Measurements from ENCODE around the gene RAB15.

Gene RAB15

DNA sequence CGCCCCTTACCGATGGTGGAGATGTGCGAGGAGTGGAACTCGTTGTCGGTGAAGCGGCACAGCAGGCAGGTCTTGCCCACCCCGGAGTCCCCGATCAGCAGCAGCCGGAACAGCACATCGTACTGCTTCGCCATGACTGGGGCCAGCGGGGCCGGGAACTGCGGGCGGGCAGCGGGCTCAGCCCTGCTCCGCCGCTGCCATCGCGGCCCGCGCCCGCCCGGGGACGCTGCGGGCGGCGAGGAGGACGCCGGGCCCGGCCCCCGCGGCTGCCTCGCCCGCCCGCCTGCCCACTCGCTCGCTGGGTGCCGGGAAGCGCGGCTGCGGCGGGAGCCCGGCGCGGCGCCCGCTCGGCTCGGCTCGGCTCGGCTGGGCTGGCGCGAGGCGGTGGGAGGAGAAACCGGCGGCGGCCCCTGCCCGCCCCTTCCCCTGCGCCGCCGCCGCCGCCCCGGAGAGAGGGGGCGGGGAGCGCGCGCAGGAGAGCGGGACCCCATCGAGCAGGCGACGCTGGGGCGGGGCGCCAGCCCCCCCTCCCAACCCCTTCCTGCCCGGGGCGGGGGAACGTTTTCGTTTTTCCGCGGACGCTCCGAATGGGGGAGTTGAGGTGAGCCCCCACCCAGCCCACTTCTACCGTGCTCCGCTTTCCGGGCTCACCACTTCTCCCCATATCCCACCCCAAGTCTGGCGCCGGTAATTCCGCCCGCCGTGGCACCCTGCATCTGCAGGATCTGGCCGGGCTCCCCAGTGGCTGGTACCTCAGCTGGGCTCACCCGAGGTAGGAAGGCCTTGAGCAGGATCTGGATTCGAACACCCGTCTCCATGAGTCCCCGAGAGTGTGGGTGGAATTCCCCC, at the start of gene RAB15:
RAB15 (minus strand) TSS at position 394 of the 849 bp plus-strand sequence; CDS start at position 134, 260 bp downstream.
- peak; percentile 11 for DNase-seq (ENCODE audit: low read depth)

DNA sequence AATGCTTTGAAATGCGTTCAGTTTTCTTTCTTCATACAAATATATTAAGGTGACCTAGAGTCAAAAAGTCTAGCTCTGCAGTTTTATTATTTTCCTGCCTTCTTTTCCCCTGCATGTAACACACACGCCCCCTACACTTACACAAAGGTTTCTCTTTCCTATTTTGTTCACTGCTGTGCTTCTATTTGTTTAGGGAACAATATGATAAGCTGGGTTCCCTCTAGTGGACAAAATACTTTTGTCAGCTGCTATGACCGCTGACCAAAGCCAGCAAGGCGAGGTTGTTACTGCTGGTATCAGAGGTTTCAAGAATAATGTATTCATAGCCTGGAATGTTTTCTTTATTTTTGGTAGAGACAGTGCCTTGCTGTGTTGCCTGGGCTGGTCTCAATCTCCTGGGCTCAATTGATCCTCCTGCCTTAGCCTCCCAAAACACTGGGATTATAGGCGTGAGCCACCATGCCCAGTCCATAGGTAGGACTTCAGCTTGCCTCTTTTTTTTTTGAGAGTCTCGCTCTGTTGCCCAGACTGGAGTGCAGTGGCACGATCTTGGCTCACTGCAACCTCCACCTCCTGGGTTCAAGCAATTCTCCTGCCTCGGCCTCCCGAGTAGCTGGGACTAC, 47.9 kb upstream of the RAB15 start:
- DNase-seq (ENCODE audit: low read depth) = peak; percentile 78

DNA sequence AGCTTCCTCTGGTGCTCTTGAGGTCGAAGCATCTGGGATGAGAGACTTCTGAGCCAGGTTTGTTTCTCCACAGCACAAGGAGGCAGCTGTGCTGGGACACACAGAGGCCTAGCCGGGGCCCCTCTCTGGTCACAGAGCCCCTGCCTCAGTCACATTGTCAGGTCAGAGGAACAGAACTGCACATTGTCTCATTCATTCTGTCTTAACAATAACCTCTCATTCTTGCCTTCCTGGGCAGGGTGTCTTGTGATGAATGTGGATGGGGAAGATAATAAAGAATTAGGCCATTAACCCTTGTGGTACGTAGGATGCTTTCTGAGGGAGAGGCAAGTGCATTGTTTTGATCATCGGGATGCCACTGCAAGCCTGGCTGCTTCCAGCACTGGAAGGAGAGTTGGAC, 44.3 kb upstream of the RAB15 start:
- DNase-seq (ENCODE audit: low read depth) = no peak

DNA sequence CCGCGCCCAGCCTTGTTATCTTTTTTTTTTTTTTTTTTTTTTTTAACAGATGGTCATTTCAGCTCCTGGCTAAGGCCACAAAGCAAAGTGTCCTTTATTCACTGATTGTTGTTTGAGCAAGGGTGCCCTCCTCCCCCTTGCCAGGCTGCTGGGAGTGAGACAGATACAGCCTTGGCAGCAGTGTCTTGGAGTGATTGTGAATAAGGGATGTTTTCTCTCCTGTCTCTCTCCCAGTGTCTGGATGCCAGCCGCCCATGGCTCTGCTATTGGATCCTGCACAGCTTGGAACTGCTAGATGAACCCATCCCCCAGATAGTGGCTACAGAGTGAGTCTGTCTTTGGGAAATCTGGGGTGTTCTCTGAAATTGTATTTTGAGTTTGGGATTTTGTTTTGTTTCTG, 43.3 kb upstream of the RAB15 start:
- no peak for DNase-seq (ENCODE audit: low read depth)

DNA sequence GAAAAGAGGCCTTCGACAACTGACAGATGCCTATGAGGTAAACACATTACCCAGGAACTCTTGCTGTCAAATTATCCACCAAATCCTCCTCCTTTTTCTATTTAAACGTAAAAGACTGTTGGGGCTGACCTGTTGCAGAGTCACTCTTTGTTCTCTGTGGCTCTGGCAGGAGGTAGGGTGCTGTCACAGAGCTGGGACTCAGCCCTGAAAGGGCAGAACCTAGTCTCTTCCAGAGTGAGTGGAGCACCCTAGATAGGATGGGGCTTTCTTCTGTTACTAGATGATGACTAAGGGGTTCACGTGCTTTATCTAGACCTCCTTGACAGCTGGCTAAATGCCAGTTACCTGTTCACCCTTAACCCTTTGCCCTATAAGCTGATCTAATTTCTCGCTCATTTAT, 40.2 kb upstream of the RAB15 start:
- no peak for DNase-seq (ENCODE audit: low read depth)

DNA sequence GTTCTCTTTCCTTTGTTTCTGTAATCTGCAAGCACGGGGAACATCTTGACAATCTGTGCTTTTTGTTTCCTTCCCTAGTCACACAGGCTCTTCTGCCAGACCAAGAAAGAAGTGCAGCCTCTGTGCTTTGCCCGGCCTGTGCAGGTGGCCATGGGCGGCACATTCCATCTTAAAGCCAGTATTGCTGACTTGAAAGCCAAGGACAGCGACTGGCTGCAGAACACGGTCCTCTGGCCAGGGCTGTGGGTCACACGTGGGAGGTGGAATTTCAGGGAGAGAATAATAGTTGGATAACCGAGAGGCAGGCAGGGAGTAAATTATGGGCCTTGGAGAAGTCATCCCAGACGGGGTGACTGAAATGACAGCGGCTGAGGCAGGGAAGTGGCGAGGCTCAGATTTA, 39.4 kb upstream of the RAB15 start:
- DNase-seq (ENCODE audit: low read depth) = no peak

DNA sequence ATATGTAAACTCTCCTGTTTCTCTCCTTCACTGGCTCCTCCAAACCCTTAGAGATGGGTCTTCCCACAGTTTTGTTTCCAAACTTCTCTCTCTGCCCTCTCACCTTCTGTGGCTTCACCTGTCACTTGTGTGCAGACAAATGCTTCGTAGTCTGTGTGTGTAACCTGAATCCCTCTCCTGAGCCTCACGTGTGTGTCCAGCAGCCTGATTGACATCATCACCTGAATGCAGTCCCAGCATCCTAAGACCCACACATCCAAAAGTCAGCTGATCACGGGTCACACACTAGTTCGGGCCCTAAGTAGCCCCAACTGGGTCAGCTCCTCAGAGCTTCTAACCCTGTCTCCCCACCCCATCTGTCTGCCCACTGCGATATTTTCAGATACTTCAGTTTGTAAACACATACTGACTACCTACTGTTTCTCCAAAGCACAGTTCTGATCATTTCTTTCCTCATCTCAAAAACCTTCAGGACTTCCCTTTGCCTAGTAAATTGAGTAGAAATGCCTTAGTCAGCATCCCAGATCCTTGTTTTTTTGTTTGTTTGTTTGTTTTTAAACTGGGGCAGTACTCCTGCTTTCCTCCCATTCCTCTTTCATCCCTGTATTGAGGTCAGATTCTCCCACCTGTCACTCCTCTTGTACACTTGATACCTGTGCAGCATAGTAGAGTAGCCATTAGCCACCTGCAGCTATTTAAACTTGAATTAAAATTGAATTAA, 38.2 kb upstream of the RAB15 start:
- DNase-seq (ENCODE audit: low read depth) = no peak

DNA sequence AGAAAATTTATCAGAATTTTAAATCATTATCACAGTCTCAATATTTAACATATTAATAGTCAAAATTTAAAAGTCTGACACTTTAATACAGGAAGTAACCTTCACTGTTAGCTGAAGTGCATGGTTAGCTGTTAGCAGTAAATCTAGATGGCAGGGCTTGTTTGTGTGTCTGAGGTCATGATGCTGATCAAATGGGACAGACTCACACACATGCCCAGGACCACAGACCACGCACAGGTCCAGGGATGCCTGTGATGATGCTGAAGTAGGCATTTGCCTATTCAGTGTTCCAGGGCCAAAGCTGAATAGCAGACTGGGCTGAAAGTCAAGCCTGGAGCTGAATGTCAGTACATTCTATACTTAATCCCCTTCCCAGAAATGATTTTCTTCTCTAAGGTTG, 35.1 kb upstream of the RAB15 start:
- DNase-seq (ENCODE audit: low read depth) = no peak

DNA sequence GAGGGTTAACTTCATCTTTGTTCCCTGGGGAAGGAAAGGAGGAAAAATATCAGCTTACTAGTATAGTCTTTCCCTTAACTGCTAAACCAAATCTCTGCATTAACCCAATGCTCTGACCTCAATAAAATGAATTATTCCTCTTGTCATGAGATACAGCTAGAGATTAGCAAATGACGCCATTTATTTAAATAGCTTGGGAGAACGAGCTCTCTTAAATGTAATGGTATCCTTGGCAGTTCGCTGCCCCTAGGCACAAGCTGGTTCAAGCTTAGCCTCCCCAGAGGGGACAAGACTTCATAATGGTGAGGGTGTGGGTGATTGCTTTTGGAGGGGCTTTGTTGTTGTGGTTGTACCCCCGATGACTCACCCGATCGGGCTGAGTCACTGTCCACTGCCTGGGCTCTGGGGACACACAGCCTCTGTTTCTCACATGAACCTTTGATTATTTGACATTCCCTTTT, 34.2 kb upstream of the RAB15 start:
- DNase-seq (ENCODE audit: low read depth) = no peak

DNA sequence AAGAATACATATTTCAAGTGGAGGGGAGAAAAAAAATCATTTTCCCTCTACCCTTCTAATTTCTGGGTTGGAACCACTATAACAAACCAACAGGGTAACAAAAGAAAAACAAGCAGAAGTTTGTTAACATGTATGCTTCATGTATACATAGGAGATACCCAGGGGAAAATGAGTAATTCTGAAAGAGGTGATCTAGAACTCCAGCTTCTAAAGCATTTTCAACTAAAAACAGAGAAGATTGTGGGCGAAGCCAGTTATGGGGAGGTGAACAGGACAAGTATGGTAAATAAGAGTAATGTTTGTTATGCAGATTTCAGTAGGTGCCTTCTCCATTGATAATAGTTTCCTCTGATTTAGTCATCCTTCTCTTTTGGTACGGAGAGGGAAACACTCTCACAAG, 31.3 kb upstream of the RAB15 start:
- DNase-seq (ENCODE audit: low read depth) = no peak

DNA sequence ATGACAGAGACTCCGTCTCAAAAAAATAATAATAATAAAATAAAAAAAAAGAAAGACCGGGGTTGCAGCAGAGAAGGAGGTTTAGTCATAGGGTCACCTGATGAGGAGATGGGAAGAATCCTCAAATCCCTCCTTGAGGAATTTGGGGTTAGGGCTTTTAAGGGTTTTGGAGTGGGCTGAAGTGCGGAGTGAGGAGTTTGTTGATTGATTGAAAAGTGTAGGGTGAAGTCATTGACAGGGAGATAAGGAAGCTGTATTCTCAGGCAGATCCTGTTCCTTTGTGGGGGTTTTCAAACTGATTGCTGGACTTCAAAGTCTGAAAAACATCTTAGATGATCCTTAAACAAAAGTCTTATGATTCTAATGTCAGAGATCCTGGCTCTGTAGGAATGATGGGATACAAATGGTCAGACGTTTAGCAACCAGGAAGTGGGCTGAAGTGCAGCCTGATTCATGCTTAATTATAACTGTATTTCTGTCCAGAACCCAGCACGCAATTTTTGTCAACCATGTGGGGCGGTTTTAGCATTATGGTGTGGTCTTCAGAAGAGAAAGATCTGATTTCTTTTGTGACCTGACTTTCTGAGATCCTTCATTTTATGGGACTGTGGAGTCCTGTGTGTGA, 30.6 kb upstream of the RAB15 start:
- DNase-seq (ENCODE audit: low read depth) = peak; percentile 53

DNA sequence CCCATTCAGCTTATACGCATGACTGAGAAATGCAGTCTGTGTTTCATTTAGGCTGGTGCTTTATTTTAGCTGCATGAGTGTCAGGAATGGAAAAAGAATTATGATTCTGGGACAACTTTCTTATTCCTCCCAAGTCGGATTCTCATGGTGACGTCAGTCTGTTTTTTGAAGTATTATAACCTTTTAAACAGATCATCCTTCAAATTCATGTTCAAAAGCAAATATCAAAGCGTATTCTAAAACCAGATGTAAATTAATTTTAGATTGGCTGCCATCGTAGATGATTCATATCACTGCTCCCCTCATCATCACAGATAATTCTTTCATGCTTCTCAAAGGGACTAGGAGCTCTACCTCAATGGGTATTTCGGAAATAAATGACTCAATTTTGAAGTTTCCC, 29.6 kb upstream of the RAB15 start:
- no peak for DNase-seq (ENCODE audit: low read depth)

DNA sequence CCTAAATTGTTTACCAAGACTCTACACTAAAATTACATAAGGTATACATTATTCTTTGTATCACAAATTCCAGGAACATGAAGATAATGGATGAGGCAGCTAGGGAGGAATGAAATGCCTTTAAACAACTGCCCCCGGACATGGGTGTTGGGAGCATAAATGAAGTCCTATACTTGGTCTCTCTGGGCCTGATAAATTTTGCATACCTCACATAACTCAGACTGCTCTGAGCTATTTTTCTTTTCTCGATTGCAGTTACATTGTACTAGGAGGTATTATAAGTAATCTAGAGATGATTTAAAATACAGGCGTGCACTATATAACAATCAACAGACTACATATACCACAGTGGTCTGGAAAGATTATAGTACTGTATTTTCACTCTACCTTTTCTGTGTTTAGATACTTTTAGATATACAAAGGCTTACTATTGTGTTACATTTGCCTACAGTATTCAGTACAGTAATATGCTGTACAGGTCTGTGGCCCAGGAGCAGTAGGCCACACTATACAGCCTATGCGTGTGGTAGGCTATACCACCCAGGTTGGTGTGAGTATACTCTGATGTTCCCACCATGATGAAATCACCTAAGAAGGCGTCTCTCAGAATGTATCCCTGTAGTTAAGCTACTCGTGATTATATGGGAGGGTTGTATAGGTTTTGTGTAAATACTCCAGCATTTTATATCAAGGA, 28.9 kb upstream of the RAB15 start:
- peak; percentile 71 for DNase-seq (ENCODE audit: low read depth)

DNA sequence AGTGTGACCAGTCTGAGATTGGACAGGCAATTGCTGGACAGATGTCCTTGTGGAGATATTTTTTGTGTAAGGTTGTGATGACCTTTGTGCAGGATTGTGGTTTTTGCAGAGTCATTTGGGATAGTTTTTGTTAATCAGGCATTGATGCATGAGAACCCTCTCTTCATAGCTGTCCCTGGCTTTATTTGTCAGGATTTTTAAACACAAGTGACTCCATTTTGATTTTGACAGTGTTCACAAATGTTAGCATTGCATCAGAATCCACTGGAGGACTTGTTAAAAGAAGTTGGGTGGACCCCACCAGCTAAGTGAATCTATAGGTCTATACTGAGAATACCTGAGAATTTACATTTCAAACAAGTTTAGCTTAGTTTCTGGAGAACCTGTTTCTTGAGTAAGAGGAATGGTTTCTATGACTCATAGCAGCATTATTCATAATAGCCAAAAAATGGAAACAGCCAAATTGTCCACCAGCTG, 26.4 kb upstream of the RAB15 start:
- no peak for DNase-seq (ENCODE audit: low read depth)

DNA sequence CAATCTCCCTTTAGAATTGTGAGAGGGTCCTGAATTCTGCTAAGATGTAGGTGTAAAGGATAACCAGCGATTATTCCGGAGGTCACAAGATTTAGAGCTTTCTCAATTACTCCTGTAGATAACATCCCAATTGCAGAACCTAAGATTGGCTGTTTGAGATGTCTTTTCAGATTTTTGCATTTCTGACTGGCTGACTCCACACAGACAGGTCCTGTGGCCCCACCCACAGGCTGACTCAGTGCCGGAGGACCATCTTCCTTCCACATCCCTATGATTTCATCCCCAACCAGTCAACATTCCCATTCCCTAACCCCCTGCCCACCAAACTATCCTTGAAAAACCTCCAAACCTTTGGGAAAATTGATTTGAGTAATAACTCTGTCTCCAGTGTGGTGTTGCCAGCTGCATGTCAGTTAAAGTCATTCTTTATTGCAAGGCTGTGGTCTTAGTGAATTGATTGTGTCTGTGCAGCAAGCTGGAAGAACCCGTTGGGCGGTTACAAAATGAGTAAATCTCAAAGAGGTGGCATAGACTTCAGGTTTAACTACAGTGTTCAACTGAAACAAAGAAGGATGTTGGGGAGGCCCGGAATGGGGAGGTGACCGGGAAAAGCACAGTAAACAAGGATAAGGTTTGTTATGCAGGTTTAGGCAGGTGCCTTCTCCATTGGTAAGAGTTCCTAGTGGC, 25.1 kb upstream of the RAB15 start:
- no peak for DNase-seq (ENCODE audit: low read depth)

DNA sequence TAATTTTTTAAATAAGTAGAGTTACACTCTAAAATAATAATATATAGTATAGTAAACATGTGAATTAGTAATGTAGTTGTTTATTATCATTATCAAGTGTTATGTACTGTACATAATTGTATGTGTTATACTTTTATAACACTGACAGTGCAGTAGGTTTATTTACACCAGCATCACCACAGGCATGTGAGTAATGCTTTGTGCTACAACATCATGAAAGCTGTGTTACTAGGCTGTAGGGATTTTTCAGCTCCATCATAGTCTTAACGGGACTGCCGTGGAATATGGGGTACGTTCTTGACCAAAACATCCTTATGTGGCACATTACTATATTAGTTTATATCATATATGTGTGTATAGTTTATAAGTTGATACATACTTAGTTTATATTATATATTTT, 23.2 kb upstream of the RAB15 start:
- DNase-seq (ENCODE audit: low read depth) = peak; percentile 17

DNA sequence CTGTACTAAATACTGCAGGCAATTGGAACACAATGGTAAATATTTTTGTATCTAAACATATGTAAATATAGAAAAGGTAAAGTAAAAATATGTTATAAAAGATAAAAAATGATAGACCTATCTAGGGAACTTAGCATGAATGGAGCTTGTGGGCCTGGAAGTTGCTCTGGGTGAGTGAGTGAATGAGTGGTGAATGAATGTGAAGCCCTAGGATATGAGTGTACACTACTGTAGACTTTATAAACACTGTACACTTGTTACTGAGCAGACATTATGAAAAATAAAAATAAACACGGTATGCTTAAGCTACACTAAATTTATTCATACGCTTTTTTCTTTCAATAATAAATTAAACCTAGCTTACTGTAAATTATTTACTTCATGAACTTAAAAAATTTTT, 22.4 kb upstream of the RAB15 start:
- no peak for DNase-seq (ENCODE audit: low read depth)

DNA sequence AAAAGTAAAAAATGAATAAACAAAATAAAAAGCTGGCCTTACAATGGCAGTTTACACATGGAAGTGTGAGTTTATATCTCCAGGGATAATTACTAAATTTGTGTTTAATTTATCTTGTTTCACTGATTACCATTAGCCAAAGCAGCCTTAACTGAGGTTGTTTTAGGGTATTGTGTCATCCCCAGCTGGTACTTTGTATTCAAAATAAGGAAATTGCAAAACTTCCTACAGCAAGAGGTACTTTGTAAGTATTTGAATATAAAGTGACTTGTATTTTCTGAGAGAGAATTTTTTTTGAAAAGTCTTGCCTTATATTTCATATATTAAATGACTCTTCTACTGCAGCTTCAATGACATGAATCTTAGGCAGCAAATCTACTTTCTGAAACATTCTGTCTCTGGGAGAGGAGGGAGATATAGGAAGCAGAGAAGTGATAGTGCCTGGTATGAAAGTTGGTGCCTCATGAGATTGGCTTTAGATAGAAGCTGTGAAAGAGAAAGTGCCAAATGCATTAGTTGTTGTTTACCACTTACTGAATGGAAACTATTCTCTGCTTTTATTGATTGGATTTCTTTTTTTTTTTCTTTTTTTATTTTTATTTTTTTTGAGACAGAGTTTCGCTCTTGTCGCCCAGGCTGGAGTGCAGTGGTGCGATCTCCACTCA, 21.3 kb upstream of the RAB15 start:
- DNase-seq (ENCODE audit: low read depth) = peak; percentile 30

DNA sequence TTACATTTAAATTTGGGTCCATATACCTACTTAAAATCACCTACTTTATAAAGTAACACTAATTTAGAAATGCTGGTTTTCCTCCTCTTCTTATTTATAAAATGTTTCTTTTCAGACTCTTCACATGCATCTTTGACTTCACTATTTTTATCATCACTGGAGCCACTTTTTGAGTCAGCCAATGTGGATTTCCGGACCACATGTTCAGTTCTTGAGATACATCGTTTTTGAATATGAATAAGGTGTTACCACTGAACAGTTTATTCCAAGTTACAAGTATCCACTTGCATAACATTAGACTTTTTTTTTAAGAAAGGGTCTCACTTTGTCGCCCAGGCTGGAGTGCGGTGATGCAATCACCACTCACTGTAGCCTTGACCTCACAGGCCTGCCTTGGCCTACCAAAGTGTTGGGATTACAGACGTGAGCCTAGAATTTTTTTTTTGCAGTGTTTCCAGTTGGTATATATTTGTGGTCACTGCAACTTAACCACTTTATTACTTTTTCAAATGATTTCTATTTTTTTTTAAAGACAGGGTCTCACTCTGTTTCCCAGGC, 20.3 kb upstream of the RAB15 start:
- no peak for DNase-seq (ENCODE audit: low read depth)

DNA sequence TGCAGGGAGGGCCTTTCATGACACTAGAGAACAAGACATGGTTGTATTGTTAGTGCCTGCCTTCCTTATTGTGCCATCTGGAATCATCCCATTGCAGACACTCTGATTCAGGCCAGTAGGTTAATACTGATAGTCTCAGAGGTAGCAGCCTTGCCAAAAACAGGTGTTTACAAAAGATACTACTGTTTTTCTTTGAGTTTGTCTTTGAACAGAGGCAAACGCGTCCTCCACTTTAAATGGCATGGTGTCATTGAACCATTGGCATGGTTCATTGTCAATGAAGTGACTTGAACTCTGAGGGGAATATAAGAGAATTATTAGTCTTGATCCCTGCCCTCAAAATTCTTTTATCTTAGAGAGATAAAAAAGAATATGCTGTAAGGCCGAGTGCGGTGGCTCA, 18.8 kb upstream of the RAB15 start:
- DNase-seq (ENCODE audit: low read depth) = no peak
